ENCODE results near the gene BIRC2.

- no peak for TF ChIP-seq CTCF (IDR thresholded peaks at IDR 0.05)
- no peak for TF ChIP-seq ZFX (IDR thresholded peaks at IDR 0.05; ENCODE audit: borderline replicate concordance)
These were observed 39.9 kb upstream of the BIRC2 start for GRCh38 chr11:102306817-102307726.
